Mucosa of descending colon (tissue), 3 donors: ENCODE measurements around the gene KCNIP1. TPM values are rescaled to one million over a fixed set of nuclear protein-coding genes. Genes with fewer than 3 reads are reported as not detected.

Experiments used
- ATAC-seq: fragments of 200-7000 bp; cut with Tn5 transposase; one replicate; pipeline ENCODE4 v1.9.1; 2020; ENCODE audit warnings: mild to moderate bottlenecking, moderate library complexity
- DNase-seq, 3 donors: peaks; one replicate each; pipeline ENCODE4 v3.0.0-alpha.2; 2020
- H3K36me3 ChIP-seq: fragments of 200-600 bp; one replicate; pipeline ENCODE4 v1.8.0; 2021; ENCODE audit warnings: low read depth, mild to moderate bottlenecking
- H3K4me1 ChIP-seq: fragments of 200-600 bp; one replicate; pipeline ENCODE4 v1.8.0; 2021; ENCODE audit warnings: low read depth, mild to moderate bottlenecking
- H3K4me3 ChIP-seq: fragments of 200-600 bp; one replicate; pipeline ENCODE4 v1.8.0; 2021; ENCODE audit warnings: mild to moderate bottlenecking
- H3K9me3 ChIP-seq: fragments of 200-600 bp; one replicate; pipeline ENCODE4 v1.8.0; 2021; ENCODE audit warnings: mild to moderate bottlenecking
- intact Hi-C, 2 donors: fragments of 100-400 bp; cut with DNase I in 1 of 2; cut with micrococcal nuclease in 1 of 2; formaldehyde crosslinking; loops; one replicate each; pipeline versions ENCODE4 v1.11.0 to v1.11.1; 2022; cut with DNase I, micrococcal nuclease
- total RNA-seq, 3 donors: library from RNA; stranded (reverse); fragmentation: NEBNext Ultra II Directional in 2 of 3; extraction: Animal tissue kit (Norgen Biotek cat#: 25700) in 2 of 3; gene quantifications; one replicate each; pipeline versions ENCODE4 v1.2.1 to v1.2.4, GENCODE V29; 2021 to 2023
- TF ChIP-seq, protein P1 (sequence below): fragments of 200-600 bp; IDR thresholded peaks from one replicate; pipeline ENCODE4 v1.8.0; 2022; ENCODE audit warnings: antibody characterized with exemption, mild to moderate bottlenecking
- donor health status: DM: no; HTN: no; CAD: no; lungs with moderate emphysema.
- donor health status: DM: no; HTN: no; CAD: no.
- donor health status: DM: no; HTN: yes; CAD: no.

KCNIP1 gene
- total RNA-seq, 3 donors from 2014 or later: 0.79 TPM; not detected in 2

- Histone ChIP-seq H3K4me3 (no peak overlapping the region), H3K4me1 (no peaks in the 10 kb centered on the region), H3K9me3 (no peaks in the 10 kb centered on the region), H3K36me3 (no peaks in the 10 kb centered on the region)
- TF ChIP-seq, protein P1, sequence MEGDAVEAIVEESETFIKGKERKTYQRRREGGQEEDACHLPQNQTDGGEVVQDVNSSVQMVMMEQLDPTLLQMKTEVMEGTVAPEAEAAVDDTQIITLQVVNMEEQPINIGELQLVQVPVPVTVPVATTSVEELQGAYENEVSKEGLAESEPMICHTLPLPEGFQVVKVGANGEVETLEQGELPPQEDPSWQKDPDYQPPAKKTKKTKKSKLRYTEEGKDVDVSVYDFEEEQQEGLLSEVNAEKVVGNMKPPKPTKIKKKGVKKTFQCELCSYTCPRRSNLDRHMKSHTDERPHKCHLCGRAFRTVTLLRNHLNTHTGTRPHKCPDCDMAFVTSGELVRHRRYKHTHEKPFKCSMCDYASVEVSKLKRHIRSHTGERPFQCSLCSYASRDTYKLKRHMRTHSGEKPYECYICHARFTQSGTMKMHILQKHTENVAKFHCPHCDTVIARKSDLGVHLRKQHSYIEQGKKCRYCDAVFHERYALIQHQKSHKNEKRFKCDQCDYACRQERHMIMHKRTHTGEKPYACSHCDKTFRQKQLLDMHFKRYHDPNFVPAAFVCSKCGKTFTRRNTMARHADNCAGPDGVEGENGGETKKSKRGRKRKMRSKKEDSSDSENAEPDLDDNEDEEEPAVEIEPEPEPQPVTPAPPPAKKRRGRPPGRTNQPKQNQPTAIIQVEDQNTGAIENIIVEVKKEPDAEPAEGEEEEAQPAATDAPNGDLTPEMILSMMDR: no peak
- intact Hi-C loops: no loop called here
- DNase-seq (no peak), ATAC-seq (no peak)
These were observed 152.1 kb downstream of the KCNIP1 start for GRCh38 chr5:170655920-170656319.

DNA sequence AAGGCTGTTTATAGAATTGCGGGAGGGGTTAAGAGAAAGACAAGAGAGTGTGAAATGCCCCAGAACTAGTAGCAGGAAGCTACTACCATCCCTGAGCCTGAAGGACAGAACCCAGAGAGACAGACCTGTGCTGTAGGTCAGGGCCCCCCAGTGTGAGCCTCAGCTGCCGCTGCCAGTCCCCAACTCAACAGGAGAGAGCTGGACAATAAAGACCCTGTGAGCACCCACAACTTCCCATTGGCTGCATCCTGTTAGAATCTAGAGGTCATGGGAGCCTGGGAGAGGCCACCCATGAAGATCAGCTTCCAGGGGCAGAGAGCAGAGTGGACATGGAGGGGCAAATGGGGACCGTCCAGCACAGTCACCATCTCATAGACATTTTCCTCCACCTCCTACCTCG, 152.5 kb downstream of the KCNIP1 start:
- Histone ChIP-seq H3K4me1 (no peaks in the 10 kb centered on the region), H3K4me3 (no peak overlapping the region), H3K9me3 (no peaks in the 10 kb centered on the region), H3K36me3 (no peaks in the 10 kb centered on the region)
- ATAC-seq (no peak), DNase-seq (no peak)
- TF ChIP-seq, protein P1: no peak
- intact Hi-C loops: no loop called here

- ATAC-seq: no peak
- Histone ChIP-seq H3K4me1 (no peaks in the 10 kb centered on the region), H3K36me3 (no peaks in the 10 kb centered on the region), H3K9me3 (no peaks in the 10 kb centered on the region), H3K4me3 (no peak overlapping the region)
- TF ChIP-seq, protein P1: no peak
- DNase-seq: no peak
- intact Hi-C loops: no loop called here
These were observed 156.7 kb downstream of the KCNIP1 start for GRCh38 chr5:170660531-170660930.

DNA sequence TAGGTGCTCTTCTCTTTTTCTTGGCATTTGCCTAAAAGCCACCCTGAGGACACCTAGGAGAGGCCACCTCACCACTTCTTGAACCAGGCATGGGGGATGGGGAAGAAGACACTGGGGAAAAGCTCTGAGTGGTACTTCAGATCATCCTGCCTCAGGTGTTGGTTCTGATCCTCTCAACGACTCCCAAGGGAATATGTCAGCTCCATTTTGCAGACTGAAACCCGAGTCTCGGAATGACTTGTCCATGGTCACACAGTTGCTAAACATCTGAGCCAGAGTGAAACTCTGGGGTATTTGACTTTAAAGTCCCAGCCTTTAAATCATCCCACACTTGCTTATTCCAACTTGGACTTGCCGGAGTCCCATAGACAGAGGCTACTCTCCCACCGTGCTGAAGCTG, 159.1 kb downstream of the KCNIP1 start:
- H3K4me3 ChIP-seq: no peak overlapping the region
- intact Hi-C loops: no loop called here
- no peak for DNase-seq
- no peaks in the 10 kb centered on the region for H3K4me1 ChIP-seq
- no peak for ATAC-seq
- TF ChIP-seq, protein P1: no peak
- H3K36me3 ChIP-seq: no peaks in the 10 kb centered on the region
- no peaks in the 10 kb centered on the region for H3K9me3 ChIP-seq

- DNase-seq: no peak
- no peaks in the 10 kb centered on the region for H3K4me1 ChIP-seq
- ATAC-seq: no peak
- H3K4me3 ChIP-seq: no peak overlapping the region
- H3K36me3 ChIP-seq: no peaks in the 10 kb centered on the region
- TF ChIP-seq, protein P1: no peak
- intact Hi-C loops: no loop called here
- H3K9me3 ChIP-seq: no peaks in the 10 kb centered on the region
These were observed 175.0 kb downstream of the KCNIP1 start for GRCh38 chr5:170678811-170679210.

DNA sequence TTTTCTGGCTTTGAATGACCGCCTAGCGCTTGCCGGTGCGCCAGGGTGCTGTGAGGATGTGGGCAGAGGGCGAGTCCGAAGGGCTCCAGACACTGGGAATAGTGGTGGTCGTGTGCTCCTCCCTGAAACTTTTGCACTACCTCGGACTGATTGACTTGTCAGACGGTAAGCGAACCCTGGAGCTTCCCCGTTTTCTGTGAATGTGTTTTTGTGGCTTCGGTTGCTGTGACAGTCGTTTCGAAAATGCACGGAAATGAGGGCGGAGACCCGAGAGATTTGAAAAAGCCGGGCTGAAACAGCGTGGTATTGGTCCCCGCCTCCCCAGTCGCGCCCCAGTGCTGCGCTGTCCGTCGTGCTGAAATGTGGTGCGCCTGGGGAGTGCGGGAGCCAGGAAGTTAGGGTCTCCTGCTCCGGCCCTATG, 177.2 kb downstream of the KCNIP1 start:
- H3K9me3 ChIP-seq: no peaks in the 10 kb centered on the region
- ATAC-seq (peak; percentile 35), DNase-seq (peak in 2 of 3 donors; percentile 6 to 27)
- no peaks in the 10 kb centered on the region for H3K36me3 ChIP-seq
- H3K4me1 ChIP-seq: no peaks in the 10 kb centered on the region
- TF ChIP-seq, protein P1: no peak
- intact Hi-C loops: no loop called here
- H3K4me3 ChIP-seq: no peak overlapping the region
